ENCODE results near the gene FOXC1. TPM values are rescaled to one million over a fixed set of nuclear protein-coding genes. Genes with fewer than 3 reads are reported as not detected.

FOXC1 gene
- total and polyA plus RNA-seq, 2 of the 13 experiments (the other 11 are each of a cell fraction or from before 2014, with no cell fraction given): 0.44 to 0.55 TPM

GRCh38 chr6:1611572-1612298 is 2.0 kb downstream of the FOXC1 start (continued):
- TF ChIP-seq MAFK (conservative IDR thresholded peaks at IDR 0.05 in 1 of 2, IDR thresholded peaks at IDR 0.05 in 1 of 2; ENCODE audit: low read length in 2 of 2) (no peak), ZBTB34 (CRISPR knock-in tag; IDR thresholded peaks at IDR 0.05) (no peak), CSRNP1 (CRISPR knock-in tag; IDR thresholded peaks at IDR 0.05) (no peak), RBM39 (IDR thresholded peaks at IDR 0.05; ENCODE audit: low read depth, low read length, poor library complexity, severe bottlenecking) (peak; percentile 32), IRF2 (CRISPR knock-in tag; IDR thresholded peaks at IDR 0.05) (no peak), ZNF331 (CRISPR knock-in tag; IDR thresholded peaks at IDR 0.05) (no peak), EHMT2 (IDR thresholded peaks at IDR 0.05; ENCODE audit: borderline replicate concordance, low read depth, low read length) (no peak), NFIB (CRISPR knock-in tag; IDR thresholded peaks at IDR 0.05; ENCODE audit: borderline replicate concordance) (no peak), SNAI1 (CRISPR knock-in tag; IDR thresholded peaks at IDR 0.05; ENCODE audit: borderline replicate concordance) (no peak)
- TF ChIP-seq, protein P1, sequence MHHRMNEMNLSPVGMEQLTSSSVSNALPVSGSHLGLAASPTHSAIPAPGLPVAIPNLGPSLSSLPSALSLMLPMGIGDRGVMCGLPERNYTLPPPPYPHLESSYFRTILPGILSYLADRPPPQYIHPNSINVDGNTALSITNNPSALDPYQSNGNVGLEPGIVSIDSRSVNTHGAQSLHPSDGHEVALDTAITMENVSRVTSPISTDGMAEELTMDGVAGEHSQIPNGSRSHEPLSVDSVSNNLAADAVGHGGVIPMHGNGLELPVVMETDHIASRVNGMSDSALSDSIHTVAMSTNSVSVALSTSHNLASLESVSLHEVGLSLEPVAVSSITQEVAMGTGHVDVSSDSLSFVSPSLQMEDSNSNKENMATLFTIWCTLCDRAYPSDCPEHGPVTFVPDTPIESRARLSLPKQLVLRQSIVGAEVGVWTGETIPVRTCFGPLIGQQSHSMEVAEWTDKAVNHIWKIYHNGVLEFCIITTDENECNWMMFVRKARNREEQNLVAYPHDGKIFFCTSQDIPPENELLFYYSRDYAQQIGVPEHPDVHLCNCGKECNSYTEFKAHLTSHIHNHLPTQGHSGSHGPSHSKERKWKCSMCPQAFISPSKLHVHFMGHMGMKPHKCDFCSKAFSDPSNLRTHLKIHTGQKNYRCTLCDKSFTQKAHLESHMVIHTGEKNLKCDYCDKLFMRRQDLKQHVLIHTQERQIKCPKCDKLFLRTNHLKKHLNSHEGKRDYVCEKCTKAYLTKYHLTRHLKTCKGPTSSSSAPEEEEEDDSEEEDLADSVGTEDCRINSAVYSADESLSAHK (CRISPR knock-in tag; IDR thresholded peaks at IDR 0.05; ENCODE audit: borderline replicate concordance): no peak
- TF ChIP-seq, protein P2, sequence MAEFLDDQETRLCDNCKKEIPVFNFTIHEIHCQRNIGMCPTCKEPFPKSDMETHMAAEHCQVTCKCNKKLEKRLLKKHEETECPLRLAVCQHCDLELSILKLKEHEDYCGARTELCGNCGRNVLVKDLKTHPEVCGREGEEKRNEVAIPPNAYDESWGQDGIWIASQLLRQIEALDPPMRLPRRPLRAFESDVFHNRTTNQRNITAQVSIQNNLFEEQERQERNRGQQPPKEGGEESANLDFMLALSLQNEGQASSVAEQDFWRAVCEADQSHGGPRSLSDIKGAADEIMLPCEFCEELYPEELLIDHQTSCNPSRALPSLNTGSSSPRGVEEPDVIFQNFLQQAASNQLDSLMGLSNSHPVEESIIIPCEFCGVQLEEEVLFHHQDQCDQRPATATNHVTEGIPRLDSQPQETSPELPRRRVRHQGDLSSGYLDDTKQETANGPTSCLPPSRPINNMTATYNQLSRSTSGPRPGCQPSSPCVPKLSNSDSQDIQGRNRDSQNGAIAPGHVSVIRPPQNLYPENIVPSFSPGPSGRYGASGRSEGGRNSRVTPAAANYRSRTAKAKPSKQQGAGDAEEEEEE (CRISPR knock-in tag; IDR thresholded peaks at IDR 0.05; ENCODE audit: borderline replicate concordance): no peak
- TF ChIP-seq, protein P3, sequence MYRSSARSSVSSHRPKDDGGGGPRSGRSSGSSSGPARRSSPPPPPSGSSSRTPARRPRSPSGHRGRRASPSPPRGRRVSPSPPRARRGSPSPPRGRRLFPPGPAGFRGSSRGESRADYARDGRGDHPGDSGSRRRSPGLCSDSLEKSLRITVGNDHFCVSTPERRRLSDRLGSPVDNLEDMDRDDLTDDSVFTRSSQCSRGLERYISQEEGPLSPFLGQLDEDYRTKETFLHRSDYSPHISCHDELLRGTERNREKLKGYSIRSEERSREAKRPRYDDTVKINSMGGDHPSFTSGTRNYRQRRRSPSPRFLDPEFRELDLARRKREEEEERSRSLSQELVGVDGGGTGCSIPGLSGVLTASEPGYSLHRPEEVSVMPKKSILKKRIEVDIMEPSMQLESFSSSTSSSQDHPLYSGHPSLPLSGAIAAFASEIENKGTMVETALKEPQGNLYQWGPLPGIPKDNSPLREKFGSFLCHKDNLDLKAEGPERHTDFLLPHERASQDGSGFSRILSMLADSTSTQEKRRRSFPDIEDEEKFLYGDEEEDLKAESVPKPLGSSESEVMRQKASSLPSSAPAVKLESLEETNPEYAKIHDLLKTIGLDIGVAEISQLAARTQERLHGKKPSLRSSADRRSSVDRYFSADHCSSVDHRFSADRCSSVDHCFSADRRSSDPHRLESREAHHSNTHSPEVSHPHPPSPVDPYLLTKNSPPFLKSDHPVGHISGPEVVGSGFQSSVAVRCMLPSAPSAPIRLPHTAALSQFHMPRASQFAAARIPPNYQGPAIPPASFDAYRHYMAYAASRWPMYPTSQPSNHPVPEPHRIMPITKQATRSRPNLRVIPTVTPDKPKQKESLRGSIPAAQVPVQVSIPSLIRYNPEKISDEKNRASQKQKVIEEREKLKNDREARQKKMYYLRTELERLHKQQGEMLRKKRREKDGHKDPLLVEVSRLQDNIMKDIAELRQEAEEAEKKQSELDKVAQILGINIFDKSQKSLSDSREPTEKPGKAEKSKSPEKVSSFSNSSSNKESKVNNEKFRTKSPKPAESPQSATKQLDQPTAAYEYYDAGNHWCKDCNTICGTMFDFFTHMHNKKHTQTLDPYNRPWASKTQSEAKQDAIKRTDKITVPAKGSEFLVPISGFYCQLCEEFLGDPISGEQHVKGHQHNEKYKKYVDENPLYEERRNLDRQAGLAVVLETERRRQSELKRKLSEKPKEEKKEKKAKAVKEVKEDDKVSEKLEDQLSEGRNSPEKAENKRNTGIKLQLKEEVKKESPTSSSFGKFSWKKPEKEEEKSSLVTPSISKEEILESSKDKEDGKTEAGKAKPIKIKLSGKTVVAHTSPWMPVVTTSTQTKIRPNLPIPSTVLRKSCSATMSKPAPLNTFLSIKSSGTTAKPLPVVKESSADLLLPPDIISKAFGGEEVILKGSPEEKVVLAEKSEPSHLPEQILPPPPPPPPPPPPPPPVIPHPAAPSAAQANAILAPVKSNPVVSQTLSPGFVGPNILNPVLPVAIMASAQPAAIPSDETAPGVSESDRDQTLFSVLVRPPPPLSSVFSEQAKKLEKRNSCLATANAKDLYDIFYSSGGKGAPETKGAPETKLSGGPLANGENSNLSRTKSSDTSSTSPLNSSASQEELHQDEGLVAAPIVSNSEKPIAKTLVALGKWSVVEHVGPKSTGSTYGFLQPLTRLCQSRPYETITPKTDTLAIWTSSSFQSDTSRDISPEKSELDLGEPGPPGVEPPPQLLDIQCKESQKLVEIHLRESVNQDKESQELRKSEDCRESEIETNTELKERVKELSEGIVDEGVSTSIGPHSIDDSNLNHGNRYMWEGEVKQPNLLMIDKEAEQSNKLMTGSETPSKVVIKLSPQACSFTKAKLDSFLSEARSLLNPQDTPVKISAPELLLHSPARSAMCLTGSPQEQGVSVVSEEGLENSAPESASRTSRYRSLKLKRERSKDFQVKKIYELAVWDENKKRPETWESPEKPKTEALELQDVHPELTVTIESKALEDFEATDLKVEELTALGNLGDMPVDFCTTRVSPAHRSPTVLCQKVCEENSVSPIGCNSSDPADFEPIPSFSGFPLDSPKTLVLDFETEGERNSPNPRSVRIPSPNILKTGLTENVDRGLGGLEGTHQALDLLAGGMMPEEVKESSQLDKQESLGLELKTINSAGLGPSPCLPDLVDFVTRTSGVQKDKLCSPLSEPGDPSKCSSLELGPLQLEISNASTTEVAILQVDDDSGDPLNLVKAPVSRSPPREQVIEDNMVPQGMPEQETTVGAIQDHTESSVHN (CRISPR knock-in tag; IDR thresholded peaks at IDR 0.05): no peak

Measured in HepG2 (cell line).